Stimulated activated CD4-positive, alpha-beta T cell treated with anti-CD3 and anti-CD28 coated beads, TNF-alpha, amount 100 ng/mL, for 1 hour (primary cell): ENCODE results near the gene PTCH1.

Experiments
- DNase-seq, 3 donors: peaks; one replicate each; pipeline ENCODE4 v3.0.0-alpha.2; 2020; ENCODE audit warnings: low read depth in 3 of 3, low spot score in 1 of 3

Gene PTCH1

DNA sequence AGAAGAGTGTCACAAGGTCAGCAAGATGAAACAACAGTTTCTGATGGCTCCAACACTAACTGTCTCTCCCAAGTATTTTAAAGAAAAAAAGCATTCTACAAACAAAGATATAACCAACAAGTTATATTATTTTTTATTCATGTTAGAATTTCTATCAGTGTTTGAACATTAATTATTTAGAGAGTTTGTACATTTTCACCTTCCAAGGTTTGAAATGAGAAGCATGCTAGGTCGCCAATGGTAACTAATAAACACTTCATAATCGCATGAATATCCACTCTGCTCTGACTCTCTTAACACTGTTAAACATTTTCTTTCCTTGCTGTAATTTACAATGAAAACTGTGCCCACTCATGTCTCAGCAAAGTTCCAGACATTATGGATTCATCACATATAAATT lies 73.5 kb downstream of the PTCH1 start:
- DNase-seq = no peak

- DNase-seq = no peak
These were observed 75.7 kb downstream of the PTCH1 start for GRCh38 chr9:95441081-95441480.

GRCh38 chr9:95440447-95440846 lies 76.3 kb downstream of the PTCH1 start:
- no peak for DNase-seq

DNA sequence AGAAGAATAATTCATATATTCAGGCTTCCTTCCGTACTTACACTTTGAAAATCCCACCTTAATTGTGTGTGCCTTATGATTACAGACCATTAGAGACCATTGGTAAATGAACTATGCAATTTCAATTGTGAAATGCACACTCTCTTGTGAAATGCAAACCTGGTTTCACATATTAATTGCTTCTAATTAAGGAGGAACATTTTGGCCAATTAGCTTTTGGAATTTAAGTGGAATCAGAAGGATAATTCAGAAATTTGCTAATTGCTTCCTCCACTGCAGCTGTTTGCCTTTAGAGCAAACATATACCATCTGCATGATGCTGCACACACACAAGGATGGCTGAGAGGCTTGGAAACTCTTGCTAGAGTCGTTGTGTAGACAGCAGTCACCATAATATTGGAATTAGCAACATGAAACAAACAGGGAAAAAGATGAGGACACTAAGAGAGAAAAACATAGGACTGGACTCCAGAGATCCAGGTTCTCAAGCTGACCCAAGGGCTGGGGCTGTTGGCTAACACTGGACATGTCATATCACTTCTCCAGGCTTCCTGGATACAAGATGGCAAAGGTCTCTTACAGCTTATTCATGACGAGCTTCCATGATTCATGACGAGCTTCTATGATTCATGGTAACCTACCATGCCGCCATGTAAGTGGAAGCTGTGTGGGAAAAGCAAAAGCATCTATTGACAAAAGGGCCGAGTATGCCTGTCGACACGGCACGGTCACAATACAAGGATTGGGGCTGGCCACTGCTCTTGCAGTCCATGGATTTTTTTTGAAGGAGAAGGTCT lies 78.0 kb downstream of the PTCH1 start:
- no peak for DNase-seq

GRCh38 chr9:95437559-95437958 lies 79.2 kb downstream of the PTCH1 start:
- no peak for DNase-seq

DNA sequence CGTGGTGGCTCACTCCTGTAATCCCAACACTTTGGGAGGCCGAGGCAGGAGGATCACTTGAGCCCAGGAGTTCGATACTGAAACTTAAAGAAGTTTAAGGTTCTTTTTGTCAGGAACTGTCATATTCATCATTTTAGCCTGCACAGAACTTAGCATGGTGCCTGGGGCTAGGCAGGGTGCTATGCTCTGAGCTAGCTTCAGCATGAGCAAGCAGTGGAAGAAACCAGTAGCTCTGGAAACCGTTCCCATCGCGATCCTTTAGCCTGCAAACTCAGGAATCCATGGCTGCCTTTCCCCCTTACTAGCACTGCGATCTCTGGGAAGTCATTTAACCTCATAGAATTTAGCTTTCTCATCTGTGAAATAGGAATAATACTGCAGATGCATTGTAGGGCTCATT lies 80.4 kb downstream of the PTCH1 start:
- no peak for DNase-seq

DNA sequence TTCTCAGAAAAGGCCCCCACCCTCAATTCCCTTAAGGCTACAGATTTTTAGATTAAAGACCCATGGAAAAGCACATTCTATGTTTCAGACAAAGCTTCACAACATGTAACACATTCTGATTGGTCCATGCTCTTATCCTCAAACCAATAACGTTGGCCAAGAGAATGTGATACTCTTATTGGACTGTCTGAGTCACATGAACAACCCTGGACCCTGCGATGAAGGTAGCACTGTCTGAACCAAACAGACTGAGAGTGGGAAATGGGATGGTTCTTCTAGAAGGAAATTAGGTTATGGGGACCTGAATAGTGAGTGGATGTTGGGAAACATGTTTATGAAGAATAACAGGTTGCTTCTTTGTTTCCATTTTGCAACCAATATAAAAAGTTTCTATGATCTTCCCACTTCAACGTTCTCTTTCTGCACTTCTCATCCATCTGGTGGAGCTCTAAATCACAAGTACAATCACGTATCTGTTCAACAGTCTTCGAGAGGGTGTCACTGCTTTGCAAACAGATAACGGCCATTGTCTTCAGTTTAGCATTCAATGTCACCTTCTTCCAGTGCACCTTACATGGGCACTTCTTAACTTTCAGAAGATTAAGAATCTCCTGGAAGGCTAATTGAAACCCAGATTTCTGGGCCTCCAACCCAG lies 81.6 kb downstream of the PTCH1 start:
- DNase-seq = no peak

DNA sequence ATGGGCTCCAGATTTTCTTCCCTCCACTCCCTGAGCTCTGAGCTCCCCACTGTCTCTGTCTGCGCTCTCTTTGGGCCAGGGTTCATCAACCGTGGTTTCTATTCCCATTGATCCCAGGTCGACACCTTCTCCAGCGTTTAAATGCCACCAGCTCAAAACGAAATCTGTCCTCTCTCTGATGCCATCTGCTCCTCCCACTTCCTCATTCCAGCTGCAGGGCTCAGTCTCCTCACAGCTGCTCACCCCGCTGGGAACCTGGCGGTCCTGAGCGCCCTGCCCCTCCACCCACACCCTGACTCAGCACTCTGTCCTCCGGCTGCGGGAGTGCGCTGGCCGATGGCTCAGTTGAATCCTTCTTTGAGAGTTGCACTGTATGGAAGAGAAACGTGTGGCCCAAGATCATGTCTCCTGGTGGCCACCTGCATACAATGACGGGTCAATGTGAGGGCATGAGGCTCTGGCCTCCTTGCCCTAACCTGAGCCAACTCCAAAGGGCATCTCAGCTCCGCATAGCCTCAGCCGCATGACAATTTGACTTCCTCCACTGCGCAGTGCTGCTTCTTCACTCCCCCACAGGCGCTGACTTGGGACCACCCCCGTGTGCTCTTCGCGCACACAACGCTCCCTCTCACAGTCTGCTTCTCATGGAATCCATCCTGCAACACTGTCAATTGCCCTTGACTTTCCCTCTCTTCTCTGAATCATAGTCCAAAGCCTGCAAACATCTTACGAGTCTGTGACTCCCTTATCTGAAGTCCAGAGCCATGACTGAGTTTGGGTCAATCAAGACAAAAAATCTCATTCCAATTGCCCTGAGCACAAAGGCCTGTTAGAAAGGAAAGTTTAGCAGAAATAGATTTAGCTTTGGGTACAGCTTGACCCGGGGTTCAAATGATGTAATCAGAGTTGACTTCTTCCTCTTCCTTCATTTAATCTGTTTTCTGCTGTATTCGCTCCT lies 82.4 kb downstream of the PTCH1 start:
- DNase-seq = no peak

DNA sequence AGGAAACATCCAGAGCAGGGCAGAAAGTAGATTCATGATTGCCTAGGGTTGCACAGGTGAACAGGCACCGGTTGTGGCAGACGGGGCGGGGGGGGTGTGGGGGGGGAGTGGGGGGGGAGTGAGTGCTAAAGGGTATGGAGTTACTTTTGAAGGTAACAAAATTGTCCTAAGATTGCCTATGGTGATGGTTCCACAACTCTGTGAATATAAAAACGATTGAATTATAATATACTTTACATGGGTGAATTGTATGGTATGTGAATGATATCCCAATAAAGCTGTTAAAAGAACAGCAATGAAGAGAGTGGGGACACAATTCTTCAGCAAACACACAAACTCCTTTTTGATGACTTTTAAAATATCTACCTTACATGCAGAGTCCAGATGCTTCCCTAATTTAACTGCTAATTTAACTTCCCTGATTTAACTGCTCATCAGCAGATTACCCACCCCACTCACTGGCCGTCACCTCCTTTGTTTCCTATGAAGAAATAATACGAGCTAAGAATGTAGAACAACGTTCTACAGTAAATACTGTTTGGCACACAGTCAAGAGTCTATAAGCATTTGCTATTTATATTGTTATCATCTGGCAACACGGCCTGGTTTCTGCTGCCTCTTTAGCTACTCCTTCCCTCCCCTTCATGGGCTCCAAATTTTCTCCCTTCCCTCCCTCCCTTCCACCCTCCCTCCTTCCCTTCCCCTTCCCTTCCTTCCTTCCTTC lies 83.5 kb downstream of the PTCH1 start:
- DNase-seq = no peak

- DNase-seq = no peak
These were observed 85.5 kb downstream of the PTCH1 start for GRCh38 chr9:95431286-95431685.

- no peak for DNase-seq
These were observed 86.7 kb downstream of the PTCH1 start for GRCh38 chr9:95429948-95430620.

- DNase-seq = no peak
These were observed 87.7 kb downstream of the PTCH1 start for GRCh38 chr9:95429096-95429495.

DNA sequence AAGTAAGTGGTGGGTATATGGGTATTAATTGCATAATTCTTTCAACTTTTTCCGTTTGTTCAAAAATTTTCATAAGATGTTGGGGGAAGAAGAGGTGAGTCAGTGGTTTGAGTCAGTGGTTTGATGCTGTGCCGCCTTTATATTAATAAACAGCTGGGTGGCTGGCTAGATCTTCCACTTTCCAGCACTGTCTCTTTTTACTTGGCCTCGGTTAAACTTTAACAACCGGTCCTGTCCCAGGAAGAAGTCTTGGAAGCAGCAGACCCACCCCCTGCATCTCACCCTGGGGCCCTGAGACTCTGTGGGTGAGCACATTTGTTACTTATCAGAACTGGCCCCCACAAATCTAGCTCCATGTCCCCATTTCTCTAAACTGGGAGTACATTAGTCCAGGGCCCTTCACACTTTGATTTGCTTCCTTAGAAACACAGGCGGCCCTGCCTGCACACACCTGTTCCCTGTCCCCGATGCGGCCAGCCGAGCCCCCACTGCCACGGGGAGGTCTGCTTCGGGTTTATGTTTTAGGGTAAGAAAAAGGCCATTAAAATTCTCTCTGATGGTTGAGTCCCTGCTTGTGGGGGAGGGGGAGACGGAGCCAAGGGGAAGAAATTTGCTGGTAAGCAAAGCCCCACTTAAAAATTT lies 90.7 kb downstream of the PTCH1 start:
- DNase-seq = peak in 1 of 3 donors; percentile 10

- DNase-seq = no peak
These were observed 94.1 kb downstream of the PTCH1 start for GRCh38 chr9:95422650-95423049.

DNA sequence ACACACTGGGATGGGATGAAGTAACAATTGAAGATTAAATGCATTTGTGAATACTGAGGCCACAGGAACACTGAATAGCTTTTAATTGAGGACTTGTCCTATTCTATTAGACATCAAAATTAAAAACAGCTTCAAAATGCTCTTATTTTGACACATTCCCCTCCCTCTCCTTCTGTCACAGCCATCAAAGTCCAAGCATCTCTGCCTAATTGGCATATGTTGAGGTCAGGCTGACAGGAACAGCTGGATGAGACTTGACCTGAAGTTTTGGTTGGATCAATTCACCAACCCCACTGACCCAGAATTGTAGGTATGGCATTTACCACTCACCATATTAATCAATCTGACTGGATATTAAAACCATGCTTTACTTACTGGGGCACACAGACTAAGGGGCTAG lies 96.3 kb downstream of the PTCH1 start:
- no peak for DNase-seq

- DNase-seq = no peak
These were observed 97.3 kb downstream of the PTCH1 start for GRCh38 chr9:95419444-95419843.

DNA sequence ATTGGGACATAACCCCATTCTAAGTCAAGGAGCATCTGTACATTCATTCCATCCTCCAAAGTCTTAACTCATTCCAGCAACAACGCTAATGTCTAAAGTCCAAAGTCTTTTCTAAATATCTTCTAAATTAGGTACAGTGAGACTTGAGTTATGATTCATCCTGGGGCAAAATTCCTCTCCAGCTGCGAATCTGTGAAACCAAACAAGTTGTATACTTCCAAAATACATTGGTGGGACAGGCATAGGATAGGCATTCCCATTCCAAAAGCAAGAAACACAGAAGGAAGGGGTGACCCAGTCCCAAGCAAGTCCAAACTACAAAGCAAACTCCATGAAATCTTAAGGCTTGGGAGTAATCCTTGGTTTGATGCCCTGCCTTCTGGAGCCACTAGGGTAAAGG lies 101.6 kb downstream of the PTCH1 start:
- no peak for DNase-seq

DNA sequence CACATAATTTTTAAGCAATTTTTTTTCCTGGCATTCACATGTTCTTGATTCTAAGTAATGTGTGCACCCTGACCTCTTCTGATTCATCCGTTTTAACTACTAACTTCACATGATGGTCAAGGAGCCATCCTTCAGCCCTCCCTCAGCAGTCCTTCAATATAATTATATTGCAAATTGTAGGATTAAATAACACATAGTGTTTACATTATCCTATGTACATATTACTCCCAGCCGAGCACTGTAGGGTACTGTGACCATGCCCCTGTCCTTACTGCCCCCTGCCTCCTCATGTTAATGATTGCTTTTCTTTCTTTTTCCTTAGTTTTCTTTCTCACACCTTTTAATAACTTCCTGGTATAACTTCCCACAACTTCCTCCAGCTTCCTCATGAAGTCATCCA lies 103.0 kb downstream of the PTCH1 start:
- DNase-seq = no peak

DNA sequence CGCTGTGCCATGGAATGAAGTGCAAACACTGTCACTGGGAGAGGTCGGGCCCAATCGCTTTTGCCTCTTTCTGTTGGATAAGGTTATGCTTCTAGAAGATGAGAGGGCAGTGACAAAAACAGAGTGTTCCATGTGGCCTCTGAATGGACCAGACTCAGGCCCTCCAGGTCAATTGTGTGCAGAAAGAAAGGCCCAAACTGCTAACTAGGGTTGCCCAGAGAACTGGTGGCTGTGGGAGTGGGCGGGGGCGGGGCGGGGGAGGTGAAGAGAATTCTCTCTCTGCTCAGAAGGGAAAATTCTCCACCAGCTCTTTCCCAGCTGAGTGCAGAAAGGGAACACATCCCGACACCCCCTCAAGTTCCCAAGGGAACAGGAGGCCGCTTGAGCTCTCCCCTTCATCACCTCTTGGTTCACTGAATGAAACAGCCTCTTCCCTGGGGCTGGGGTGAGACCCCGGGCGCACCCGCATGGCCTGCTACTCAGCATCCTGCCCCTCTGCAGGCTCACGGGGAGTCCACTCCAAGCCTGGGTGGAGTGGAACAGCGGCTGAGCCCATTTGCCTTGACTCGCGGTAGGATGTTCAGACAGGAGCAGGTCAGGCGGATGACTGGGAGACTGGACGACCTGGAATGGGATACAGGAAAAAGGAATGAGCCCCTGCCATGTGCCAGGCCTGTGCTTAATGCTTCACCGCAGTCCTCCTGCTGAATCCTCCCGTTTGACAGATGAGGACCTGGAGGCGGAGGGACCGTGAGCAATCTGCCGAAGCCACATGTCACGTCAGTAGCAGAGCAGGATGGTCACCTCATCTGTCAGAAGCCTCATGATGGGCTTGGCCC lies 105.5 kb downstream of the PTCH1 start:
- no peak for DNase-seq
